NK-92 (cell line): ENCODE measurements around the gene IFI27L2.
A peak's percentile ranks its signal among the peaks of the same experiment; 100 is the strongest.

ENCODE experiments used
- DNase-seq: peaks from one replicate; lab custom pipeline; 2025; ENCODE audit not compliant: unreplicated experiment; lab: John Stamatoyannopoulos, UW

Gene IFI27L2

GRCh38 chr14:94103554-94104150, 25.8 kb downstream of the IFI27L2 start:
- no peak for DNase-seq

DNA sequence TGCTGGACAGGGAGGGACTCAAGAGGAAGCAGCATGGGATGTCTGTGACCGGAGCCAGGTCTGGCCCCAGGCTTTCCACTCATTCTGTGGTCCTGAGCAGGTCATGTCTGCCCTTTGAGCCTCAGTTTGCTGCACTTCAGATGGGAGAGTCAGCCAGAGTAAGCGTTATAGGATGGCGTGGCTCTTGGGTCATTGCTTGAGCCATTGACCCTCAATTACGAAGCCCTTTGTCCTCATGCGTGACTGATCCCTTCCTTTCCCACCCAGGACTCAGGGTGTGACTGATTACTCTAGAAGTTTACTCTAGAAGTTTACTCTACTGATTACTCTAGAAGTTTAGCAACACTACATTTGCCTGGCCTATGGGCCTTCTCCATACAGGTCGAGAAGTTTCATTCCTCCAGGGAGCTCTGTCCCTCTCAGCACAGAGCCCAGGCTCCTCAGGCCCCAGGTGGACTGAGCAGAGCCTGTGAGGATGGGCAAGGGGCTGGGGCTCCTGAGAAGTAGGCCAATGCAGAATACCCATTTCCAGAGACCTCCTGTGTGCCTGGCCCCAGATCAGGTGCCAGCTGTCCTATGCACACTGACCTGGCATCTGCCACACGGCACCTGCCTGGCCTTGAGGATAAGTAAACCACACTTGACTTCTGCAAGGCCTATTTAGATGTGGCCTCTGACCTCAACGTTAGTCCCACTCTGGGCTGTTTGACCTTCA, 26.5 kb downstream of the IFI27L2 start:
- DNase-seq, result no peak

DNA sequence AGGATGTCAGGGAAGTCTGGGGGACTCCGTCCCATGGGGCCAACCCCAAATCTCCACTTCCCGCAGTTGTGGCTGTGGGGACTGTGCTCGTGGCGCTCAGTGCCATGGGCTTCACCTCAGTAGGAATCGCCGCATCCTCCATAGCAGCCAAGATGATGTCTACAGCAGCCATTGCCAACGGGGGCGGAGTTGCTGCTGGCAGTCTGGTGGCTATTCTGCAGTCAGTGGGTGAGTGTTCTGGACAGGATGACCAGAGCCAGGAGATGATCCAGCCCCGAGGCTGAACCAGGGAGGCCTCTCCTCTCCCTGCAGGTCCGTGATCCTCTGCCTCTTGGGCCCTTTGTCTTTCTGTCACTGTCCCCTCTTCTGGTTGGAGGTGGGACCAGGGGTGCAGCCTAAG, 27.7 kb downstream of the IFI27L2 start:
- DNase-seq, result no peak

DNA sequence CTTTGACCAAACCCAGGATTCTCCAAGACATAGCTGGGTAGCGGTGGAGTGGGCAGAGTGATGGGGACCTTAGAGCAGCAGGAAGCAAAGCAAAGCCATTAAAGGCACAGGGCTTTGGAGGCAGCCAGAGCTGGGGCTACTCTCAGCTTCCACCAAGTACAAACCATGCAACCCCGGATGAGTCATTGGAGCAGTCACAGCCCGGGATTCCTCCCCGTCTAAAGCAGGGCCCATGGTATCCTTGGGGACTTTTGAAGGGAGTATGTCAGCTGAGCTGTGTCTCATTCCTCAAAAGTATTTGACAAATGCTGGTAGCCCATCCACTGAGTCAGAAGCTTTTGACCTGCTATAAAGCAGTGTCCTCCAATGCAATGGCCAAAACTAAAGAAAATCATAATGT, 28.6 kb downstream of the IFI27L2 start:
- no peak for DNase-seq

DNA sequence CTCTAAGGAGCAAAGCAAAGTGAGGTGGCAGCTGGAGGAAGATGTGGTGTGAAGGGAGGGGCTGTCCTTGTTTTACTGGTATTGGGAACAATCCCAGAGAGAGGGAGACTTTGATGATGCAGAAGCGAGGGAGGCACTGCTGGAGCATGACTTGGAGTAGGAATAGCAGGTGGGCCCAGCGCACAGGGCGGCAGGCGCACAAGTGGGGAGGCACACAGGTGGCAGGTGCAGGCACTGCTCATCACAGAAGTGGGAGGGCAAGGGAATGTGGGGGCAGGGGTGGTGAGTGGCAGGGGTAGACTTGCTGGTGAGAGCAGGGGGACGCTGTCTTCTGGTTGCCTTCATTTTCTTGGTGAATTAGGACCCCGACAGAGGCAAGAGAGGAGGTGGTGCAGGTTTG, 30.4 kb downstream of the IFI27L2 start:
- DNase-seq, result no peak

DNA sequence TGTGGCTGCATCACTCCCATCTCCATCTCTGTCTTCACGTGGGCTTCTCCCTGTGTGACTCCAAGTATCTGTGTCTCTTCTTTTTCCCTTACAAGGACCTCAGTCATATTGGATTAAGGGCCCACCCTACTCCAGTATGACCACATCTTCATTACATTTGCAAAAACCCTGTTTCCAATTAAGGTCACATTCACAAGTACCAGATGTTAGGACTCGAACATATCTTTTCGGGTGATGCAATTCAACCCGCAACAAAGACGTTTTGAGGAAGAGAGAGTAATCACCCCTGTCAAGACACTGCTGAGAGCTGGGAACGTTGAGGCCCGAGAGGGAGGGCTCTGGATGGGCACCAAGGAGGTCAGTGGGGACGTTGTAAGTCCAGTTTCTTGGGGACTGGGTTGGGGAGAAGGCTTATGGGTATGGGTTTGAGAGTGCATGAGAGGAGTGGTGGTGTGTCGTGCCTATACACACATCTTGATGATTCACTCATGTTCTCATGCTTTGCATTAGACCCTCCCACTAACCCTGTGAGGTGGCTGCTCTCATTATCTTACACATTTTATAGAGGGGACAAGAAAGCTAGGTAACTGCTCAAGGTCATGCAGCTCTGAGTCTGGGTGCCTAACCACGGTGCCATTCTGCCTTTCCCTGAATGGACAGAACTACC, 30.9 kb downstream of the IFI27L2 start:
- DNase-seq, result no peak

- no peak for DNase-seq
These were observed 32.3 kb downstream of the IFI27L2 start for GRCh38 chr14:94097091-94097490.

DNA sequence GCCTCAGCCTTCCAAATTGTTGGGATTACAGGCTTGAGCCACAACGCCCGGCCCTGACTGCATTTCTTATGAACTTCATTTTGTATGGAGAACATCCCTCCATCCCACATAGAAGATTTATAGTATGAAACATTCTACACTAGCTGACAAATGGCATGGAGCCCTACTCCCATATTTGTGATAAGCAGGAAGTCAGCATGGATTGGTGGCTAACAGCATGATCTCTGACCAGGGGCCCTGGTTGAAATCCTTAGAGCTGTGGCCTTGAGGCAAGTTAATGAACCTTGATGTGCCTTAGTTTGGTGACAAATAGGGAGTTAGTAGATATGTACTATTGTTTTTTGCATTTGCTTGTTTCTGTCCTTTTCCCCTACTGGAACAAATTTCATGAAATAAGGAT, 36.0 kb downstream of the IFI27L2 start:
- DNase-seq, result no peak

DNA sequence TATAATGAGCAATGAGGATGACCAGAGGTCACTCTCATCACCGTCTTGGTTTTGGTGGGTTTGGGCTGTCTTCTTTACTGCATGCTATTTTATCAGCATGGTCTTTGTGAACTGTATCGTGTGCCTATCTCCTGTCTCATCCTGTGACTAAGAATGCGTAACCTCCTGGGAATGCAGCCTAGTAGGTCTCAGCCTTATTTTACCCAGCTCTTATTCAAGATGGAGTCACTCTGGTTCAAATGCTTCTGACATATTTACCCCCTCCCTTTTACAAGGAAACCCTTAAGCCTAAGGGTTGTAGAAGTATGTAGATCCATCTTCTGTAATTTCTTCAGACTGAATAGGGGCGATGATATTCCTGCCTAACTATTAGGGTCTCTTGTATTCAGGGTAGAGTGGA, 39.9 kb downstream of the IFI27L2 start:
- no peak for DNase-seq

DNA sequence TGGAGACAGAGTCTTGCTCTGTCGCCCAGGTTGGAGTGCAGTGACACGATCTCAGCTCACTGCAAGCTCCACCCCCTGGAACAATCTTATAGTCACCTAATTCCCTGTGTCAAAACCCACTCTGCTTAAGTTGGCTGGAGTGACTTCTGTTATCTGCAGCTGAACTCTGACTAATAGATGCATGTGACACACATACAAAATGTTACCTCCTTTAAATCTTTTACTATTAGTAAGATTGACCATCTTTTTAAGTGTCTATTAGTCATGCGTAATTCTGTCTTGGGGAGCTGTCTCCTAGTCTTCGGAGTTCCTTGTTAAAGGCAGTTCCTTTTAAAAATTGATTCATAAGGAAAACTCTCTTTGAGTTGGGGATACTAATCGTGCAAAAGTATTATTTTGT, 40.9 kb downstream of the IFI27L2 start:
- DNase-seq, result no peak

DNA sequence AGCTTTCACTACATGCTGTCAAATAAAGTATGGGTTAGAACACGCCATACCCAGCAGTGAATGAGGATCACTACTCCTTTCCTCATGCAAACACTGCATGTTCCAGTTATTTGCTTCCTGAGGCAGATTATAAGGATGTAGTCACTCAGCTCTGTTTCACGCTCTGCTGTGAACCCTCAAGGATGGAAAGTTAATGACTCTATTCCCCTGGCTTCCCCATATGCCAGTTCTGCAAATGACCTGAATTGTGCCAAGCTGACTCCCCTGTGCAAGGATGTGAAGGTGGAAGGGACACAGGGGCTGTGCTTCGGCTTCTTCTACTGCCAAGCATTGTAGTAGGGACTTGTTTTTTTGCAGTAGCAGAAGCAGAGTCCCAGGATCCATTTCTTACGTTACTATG, 41.5 kb downstream of the IFI27L2 start:
- DNase-seq, result no peak

DNA sequence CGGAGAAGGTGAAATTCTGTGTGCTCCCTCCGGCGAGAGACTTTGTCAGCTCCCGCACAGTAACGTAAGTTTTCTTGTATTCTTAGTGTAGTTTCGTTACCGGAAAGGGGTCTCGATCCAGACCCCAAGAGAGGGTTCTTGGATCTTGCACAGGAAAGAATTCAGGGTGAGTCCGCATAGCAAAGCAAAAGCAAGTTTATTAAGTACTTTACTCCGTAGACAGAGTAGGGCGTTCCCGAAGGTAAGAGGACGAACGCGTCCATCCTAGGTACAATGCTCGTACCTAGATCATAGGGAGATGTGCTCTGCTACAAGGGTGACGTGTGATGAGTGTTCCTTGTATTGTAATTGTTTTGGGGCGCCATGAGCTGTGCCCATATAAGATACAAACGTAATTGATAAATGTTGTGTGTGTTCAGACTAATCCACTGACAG, 48.0 kb downstream of the IFI27L2 start:
- no peak for DNase-seq

DNA sequence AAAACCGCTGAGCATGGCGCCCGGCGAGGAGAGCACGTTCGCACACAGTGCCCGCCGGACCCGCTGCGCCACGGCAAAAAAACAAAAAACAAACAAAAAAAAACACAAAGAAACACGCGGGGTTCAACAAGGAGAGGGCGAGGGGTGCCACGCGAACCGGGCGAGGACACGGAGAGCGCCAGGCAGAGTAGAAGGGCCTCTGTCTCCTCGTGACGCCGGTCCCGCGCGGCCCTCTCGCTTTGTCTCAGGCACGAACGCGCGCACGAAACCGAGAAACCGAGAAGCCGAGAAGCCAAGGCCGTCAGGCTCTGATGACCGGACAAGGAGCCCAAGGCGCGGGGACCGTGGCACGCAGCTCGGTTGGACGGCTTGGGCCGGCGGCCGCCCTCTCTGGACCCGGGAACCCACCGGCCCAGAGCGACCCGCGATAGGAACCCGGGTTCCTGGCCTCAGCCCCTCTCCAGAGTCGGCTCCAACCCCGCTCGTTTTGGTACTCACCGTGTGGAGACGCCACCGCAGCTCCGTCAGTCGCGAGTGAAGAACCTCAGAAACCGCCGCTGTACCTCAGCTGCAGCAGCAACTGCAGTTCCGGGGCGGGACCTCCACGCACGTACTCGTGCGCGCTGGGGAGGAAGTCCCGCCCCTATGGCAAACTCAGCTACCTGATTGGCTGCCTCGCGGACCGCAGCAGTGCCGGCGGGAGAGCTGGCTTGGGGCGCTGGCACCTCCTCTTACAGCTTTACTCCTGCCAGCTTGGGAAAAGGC, 48.6 kb downstream of the IFI27L2 start, which contains the start of the genes DDX24 and IFI27L1:
Gene DDX24 (minus strand): TSS at position 582 of the 765 bp plus-strand sequence. CDS start 1,460 bp downstream, outside the sequence.
Gene IFI27L1 (plus strand): TSS at position 690 of the 765 bp plus-strand sequence. CDS start 15,628 bp downstream, outside the sequence.
- DNase-seq, result peak; percentile 77

DNA sequence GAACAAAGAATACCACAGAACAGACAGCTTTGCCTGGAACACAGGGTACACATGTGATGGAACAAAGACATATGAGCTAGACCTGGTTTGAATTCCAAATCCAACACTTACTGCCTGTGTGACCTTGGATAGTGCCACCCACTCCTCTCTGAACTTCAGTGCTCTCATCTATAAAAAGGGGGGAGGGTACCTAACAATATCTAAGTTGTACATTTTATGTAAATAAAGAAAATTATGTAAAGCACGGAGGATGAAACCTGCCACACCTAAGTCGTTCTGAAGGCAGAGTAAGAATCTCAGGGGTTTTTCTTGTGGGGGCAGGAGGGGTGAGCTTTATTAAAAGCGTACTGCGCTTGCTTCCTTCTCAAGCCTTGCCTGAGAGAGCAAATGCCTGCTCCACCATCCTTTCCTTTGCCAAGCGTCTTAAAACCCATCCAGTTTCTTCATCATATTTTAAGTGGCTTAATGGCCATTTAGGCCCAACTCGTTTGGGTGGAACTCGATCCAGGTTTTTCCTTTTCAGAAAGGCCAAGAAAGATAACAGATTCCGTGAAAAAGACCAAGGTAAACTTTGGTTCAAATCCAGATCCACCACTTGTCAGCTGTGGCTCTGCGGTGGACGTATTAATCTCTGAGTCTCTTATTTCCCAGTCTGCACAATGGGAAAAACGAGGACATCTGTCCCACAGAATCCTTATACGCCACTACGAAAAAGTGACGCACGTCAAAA, 49.3 kb downstream of the IFI27L2 start:
- no peak for DNase-seq

DNA sequence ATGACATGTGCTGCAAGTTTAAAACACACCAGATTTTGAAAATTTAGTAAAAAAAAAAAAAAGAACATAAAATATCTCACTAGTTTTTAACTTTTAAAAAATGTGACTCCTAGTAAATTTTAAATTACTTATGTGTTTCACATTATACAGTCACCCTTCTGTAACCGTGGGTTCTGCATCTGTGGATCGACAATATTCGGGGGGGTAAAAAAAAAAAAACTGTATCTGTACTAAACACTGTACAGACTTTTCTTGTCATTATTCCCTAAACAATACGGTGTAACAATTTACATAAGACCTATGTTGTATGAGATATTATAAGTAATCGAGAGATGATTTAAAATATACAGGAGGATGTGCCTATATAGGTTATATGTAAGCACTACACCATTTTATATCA, 51.6 kb downstream of the IFI27L2 start:
- no peak for DNase-seq
